Neural progenitor cell (in vitro differentiated cells): ENCODE measurements around the gene CYFIP2. TPM values are rescaled to one million over a fixed set of nuclear protein-coding genes. Genes with fewer than 3 reads are reported as not detected.

Experiments
- DNase-seq: peaks from one replicate; pipeline ENCODE4 v3.0.0-alpha.2; 2016; ENCODE audit warnings: low spot score
- H2AFZ ChIP-seq: fragments of 200-600 bp; sonication (generic); replicated peaks from 2 replicates; pipeline ENCODE4 v1.6.1; 2016; ENCODE audit warnings: antibody characterized with exemption
- H3F3A ChIP-seq: fragments of 200-600 bp; sonication (generic); 2 replicates; pipeline ENCODE4 v1.6.1; 2016; ENCODE audit warnings: antibody characterized with exemption, low read depth
- H3K27ac ChIP-seq: fragments of 200-600 bp; sonication (generic); 2 replicates; pipeline ENCODE4 v1.5.1; 2016; ENCODE audit warnings: mild to moderate bottlenecking
- H3K27me3 ChIP-seq: fragments of 200-600 bp; sonication (generic); 2 replicates; pipeline ENCODE4 v1.6.1; 2016; ENCODE audit warnings: mild to moderate bottlenecking, moderate library complexity
- H3K36me3 ChIP-seq: fragments of 200-600 bp; sonication (generic); 2 replicates; pipeline ENCODE4 v1.5.1; 2016
- H3K4me1 ChIP-seq: fragments of 200-600 bp; sonication (generic); 2 replicates; pipeline ENCODE4 v1.6.1; 2016; ENCODE audit warnings: mixed run types
- H3K4me2 ChIP-seq: fragments of 200-600 bp; sonication (generic); 2 replicates; pipeline ENCODE4 v1.6.1; 2016
- H3K4me3 ChIP-seq: fragments of 200-600 bp; sonication (generic); 2 replicates; pipeline ENCODE4 v1.5.1; 2016
- H3K79me2 ChIP-seq: fragments of 200-600 bp; sonication (generic); 2 replicates; pipeline ENCODE4 v1.6.1; 2016; ENCODE audit warnings: low read depth
- H3K9ac ChIP-seq: fragments of 200-600 bp; sonication (generic); 2 replicates; pipeline ENCODE4 v1.6.1; 2016
- H3K9me3 ChIP-seq: fragments of 200-600 bp; sonication (generic); 2 replicates; pipeline ENCODE4 v1.5.1; 2016; ENCODE audit warnings: low read depth
- H4K20me1 ChIP-seq: fragments of 200-600 bp; sonication (generic); 2 replicates; pipeline ENCODE4 v1.6.1; 2016; ENCODE audit warnings: low read depth
- H3K27ac Mint-ChIP-seq: 3 replicates; pipeline ENCODE4 v1.8.0; 2021; ENCODE audit warnings: mixed read lengths
- H3K27me3 Mint-ChIP-seq: 2 replicates; pipeline ENCODE4 v1.8.0; 2022; ENCODE audit warnings: low read depth, mild to moderate bottlenecking, inconsistent platforms, moderate library complexity, mixed read lengths; ENCODE audit not compliant: insufficient read depth
- H3K36me3 Mint-ChIP-seq: 3 replicates; pipeline ENCODE4 v1.8.0; 2021; ENCODE audit warnings: mixed read lengths
- H3K4me1 Mint-ChIP-seq: 3 replicates; pipeline ENCODE4 v1.8.0; 2021; ENCODE audit warnings: mixed read lengths
- H3K4me3 Mint-ChIP-seq: 3 replicates; pipeline ENCODE4 v1.8.0; 2021; ENCODE audit warnings: mild to moderate bottlenecking, moderate library complexity, mixed read lengths
- H3K9me3 Mint-ChIP-seq: 3 replicates; pipeline ENCODE4 v1.8.0; 2020; ENCODE audit warnings: mixed read lengths
- CTCF ChIP-seq: fragments of 200-600 bp; sonication (generic); IDR thresholded peaks from 2 replicates; pipeline ENCODE4 v1.5.1; 2017; ENCODE audit warnings: antibody characterized with exemption, mild to moderate bottlenecking
- EZH2 ChIP-seq: fragments of 200-600 bp; sonication (generic); IDR thresholded peaks from 2 replicates; pipeline ENCODE4 v1.6.1; 2017; ENCODE audit warnings: antibody characterized with exemption, mild to moderate bottlenecking, moderate library complexity
- EZH2phosphoT487 ChIP-seq: fragments of 200-600 bp; sonication (generic); IDR thresholded peaks from 2 replicates; pipeline ENCODE4 v1.6.1; 2017; ENCODE audit warnings: antibody characterized with exemption
- total RNA-seq: library from RNA; depleted of rRNA; stranded (reverse); fragments of >200 nt; gene quantifications from 2 replicates; pipeline ENCODE4 v1.2.3, GENCODE V29; 2015; ENCODE audit warnings: low replicate concordance

CYFIP2 gene
- total RNA-seq, 1 donor from 2014 or later = 70.2 TPM

DNA sequence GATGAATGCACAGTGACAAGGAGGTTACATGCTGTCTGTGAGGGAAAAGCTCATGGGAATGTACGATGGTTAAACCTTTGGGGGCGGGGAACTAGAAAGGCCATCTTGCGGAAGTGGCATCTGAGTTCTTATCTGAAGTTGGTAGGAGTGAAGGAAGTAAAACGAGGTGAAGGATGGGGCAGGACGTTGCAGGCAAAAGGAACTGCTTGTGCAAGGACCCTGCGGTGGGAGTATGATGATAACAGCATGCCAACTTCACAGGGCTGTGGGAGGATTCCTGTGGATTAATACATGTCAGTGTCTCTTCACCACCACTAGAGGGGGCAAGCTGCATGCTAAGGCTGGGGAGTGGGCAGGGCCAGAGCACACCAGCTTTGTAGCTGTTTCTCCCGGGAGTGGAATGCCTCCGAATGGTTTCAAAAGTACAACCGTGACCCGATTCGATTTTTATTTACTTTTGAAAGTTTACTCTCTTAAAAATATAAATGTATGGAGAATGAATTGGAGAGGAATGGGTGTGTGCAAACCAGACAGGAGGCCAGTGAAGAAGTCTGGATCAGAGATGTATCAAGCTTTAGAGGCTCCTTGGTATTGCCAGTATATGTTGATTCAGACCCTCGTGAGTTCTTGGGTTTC, 62.5 kb downstream of the CYFIP2 start:
- Histone ChIP-seq H3K4me1 (no peaks in the 10 kb centered on the region), H3K27ac (no peak overlapping the region), H3F3A (peaks cover 6% of the 10 kb centered on the region), H3K4me3 (no peak overlapping the region), H2AFZ (no peak overlapping the region), H3K9me3 (no peaks in the 10 kb centered on the region), H3K36me3 (no peaks in the 10 kb centered on the region), H3K27me3 (no peaks in the 10 kb centered on the region), H4K20me1 (no peaks in the 10 kb centered on the region), H3K9ac (no peak overlapping the region), H3K4me2 (peak overlapping the region; percentile 28), H3K79me2 (no peaks in the 10 kb centered on the region)
- Mint-ChIP-seq H3K9me3 (no peaks in the 10 kb centered on the region), H3K36me3 (peaks cover 20% of the 10 kb centered on the region), H3K27me3 (peaks cover 2% of the 10 kb centered on the region), H3K27ac (no peak overlapping the region), H3K4me1 (peaks cover 16% of the 10 kb centered on the region), H3K4me3 (peak overlapping the region; percentile 28)
- DNase-seq = peak; percentile 84
- TF ChIP-seq EZH2phosphoT487 (no peak), CTCF (peak; percentile 88)

GRCh38 chr5:157331807-157332206, 65.9 kb downstream of the CYFIP2 start:
- Histone ChIP-seq H3K9ac (no peak overlapping the region), H3K4me1 (no peaks in the 10 kb centered on the region), H3K27ac (no peak overlapping the region), H3K4me2 (no peak overlapping the region), H3K9me3 (no peaks in the 10 kb centered on the region), H3F3A (peaks cover 6% of the 10 kb centered on the region), H3K4me3 (no peak overlapping the region), H3K36me3 (peaks cover 3% of the 10 kb centered on the region), H4K20me1 (no peaks in the 10 kb centered on the region), H3K27me3 (no peaks in the 10 kb centered on the region), H2AFZ (no peak overlapping the region), H3K79me2 (no peaks in the 10 kb centered on the region)
- DNase-seq = no peak
- Mint-ChIP-seq H3K27me3 (no peaks in the 10 kb centered on the region), H3K27ac (no peak overlapping the region), H3K9me3 (no peaks in the 10 kb centered on the region), H3K4me3 (no peak overlapping the region), H3K36me3 (peaks cover 15% of the 10 kb centered on the region), H3K4me1 (peaks cover 8% of the 10 kb centered on the region)
- no peak for TF ChIP-seq CTCF
- no peak for TF ChIP-seq EZH2
- TF ChIP-seq EZH2phosphoT487 = no peak

DNA sequence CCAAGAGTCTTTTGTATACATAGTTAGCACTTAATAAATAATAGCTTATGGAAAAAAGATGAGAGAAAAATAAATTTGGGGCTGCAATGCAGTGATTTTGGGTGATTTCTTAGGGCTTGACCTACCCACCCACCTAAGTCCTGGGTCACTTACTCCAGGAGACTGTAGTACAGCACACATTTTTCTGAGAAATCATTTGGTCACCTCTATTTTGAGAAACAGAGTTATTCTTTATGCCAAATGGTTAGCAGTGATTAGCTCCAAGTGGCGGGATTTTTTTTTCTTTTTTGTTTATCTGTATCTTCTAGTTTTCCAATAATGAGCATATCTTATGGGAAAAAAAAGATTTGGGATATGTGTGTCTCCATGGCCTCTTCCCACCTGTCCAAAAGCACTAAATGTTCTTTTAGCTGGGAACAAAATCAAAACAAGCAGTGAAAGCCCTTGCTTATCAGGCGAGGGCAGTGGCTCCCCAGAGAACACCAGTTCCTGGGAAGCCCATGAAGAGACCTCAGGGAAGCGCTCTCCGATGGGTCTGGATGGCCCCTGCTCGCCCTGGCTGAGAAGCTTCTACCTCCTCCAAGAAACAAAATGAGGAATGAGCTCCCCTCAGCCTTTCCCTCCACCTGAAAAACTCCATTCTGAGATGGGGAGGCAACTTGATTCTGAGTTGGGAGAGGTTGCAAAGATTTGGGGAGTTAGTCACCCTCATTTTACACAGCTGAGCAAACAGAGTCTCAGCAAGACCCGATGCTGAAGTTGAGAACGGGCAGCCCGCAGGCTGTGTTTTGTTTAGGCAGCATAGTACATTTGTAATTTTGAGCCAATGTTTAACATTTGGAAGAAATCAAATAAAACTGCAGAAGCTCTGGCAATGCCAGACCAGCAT, 69.9 kb downstream of the CYFIP2 start:
- H3K9me3 Mint-ChIP-seq = no peaks in the 10 kb centered on the region
- no peaks in the 10 kb centered on the region for H3K27me3 Mint-ChIP-seq
- TF ChIP-seq EZH2phosphoT487 = no peak
- TF ChIP-seq EZH2 = no peak
- TF ChIP-seq CTCF = no peak
- H3K9ac ChIP-seq = no peak overlapping the region
- H3K36me3 Mint-ChIP-seq = peaks cover 23% of the 10 kb centered on the region
- H3K27me3 ChIP-seq = no peaks in the 10 kb centered on the region
- no peak overlapping the region for H2AFZ ChIP-seq
- no peak overlapping the region for H3K27ac ChIP-seq
- peaks cover 3% of the 10 kb centered on the region for H3K36me3 ChIP-seq
- H3K4me3 Mint-ChIP-seq = no peak overlapping the region
- H3K9me3 ChIP-seq = no peaks in the 10 kb centered on the region
- peaks cover 2% of the 10 kb centered on the region for H3K4me1 Mint-ChIP-seq
- H3K4me3 ChIP-seq = no peak overlapping the region
- H3K4me1 ChIP-seq = no peaks in the 10 kb centered on the region
- no peak for DNase-seq
- no peaks in the 10 kb centered on the region for H4K20me1 ChIP-seq
- H3F3A ChIP-seq = no peaks in the 10 kb centered on the region
- no peak overlapping the region for H3K27ac Mint-ChIP-seq
- no peak overlapping the region for H3K4me2 ChIP-seq
- no peaks in the 10 kb centered on the region for H3K79me2 ChIP-seq
